ENCODE results near the gene EMID1. TPM values are rescaled to one million over a fixed set of nuclear protein-coding genes. Genes with fewer than 3 reads are reported as not detected.
A peak's percentile ranks its signal among the peaks of the same experiment; 100 is the strongest.

EMID1 gene
- polyA plus RNA-seq, 1 of the 3 experiments (the other 2 are of a cell fraction): 1.1 TPM

DNA sequence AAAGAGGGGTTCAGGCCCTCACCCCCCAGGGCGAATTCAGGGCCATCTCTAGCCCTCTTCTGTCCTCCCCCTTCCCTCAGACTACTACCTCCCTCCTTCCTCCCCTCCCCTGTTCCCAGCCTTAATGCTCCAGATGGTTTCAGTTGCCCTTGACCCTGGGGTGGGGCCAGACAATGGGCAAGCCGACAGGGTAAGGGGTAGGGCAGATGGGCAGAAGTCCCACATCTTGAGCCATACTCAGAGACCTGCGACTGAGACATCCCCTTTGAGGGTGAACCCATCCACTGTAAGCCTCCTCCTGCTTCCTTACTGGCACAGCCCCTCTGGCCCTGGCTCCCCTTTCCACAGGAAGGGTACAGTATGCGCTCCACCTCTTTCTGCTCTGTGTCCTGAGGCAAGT lies 60.2 kb downstream of the EMID1 start:
- peaks cover 10 to 31% of the 10 kb centered on the region in 2 experiments; a peak in 3 of 4 replicates for H3K4me1 ChIP-seq (ENCODE audit: control insufficient read depth in 1 of 2, insufficient read depth in 2 of 2, low read depth in 1 of 2, low read length in 1 of 2)
- H3K9ac ChIP-seq: no peak overlapping the region
- H3K4me3 ChIP-seq (ENCODE audit: low read depth in 2 of 2, low read length in 1 of 2): no peak overlapping the region
- H4K20me1 ChIP-seq (ENCODE audit: insufficient read depth): peaks cover 24% of the 10 kb centered on the region
- no peaks in the 10 kb centered on the region for H3K9me3 ChIP-seq
- DNase-seq: peak; percentile 14
- CTCF ChIA-PET: interaction anchor here (7.7 kb wide), 1 partner anchor 20 kb away, joined by 40 read pairs; no protein-coding TSS in a partner anchor
- peaks cover 20 to 21% of the 10 kb centered on the region in 2 experiments for H3K36me3 ChIP-seq (replicated peaks in 1 of 2; ENCODE audit: control insufficient read depth in 1 of 2, insufficient read depth in 2 of 2, low read length in 1 of 2)
- peak overlapping the region in 1 of 2 experiments; percentile 5; a peak in 1 of 4 replicates for H3K27ac ChIP-seq (ENCODE audit: low read depth in 2 of 2, low read length in 1 of 2)
- peak overlapping the region; percentile 99; the same call in 1 of the 2 replicates for H3K4me2 ChIP-seq
- POLR2A ChIA-PET: no interaction called here
- peaks cover 3% of the 10 kb centered on the region for H3F3A ChIP-seq (replicated peaks; ENCODE audit: insufficient read depth)
- WGBS (ENCODE audit: low lambda C conversion rate): 83% methylated on average over 3 of the region's 4 CpGs
- no peaks in the 10 kb centered on the region for H3K9me2 ChIP-seq
- TF ChIP-seq EZH2phosphoT487 (IDR thresholded peaks at IDR 0.05; ENCODE audit: borderline replicate concordance, low read depth): no peak
- no peak for TF ChIP-seq YY1 (IDR thresholded peaks at IDR 0.05; ENCODE audit: low read depth)
- no peak for TF ChIP-seq JUND (IDR thresholded peaks at IDR 0.05)
- TF ChIP-seq, protein P1, sequence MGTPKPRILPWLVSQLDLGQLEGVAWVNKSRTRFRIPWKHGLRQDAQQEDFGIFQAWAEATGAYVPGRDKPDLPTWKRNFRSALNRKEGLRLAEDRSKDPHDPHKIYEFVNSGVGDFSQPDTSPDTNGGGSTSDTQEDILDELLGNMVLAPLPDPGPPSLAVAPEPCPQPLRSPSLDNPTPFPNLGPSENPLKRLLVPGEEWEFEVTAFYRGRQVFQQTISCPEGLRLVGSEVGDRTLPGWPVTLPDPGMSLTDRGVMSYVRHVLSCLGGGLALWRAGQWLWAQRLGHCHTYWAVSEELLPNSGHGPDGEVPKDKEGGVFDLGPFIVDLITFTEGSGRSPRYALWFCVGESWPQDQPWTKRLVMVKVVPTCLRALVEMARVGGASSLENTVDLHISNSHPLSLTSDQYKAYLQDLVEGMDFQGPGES (IDR thresholded peaks at IDR 0.05; ENCODE audit: low read depth, low read length): no peak
- TF ChIP-seq FOXM1 (IDR thresholded peaks at IDR 0.05; ENCODE audit: low read depth): no peak
- no peak for TF ChIP-seq FOXJ3 (CRISPR knock-in tag; IDR thresholded peaks at IDR 0.05)
- no peak for TF ChIP-seq NFIC (IDR thresholded peaks at IDR 0.05; ENCODE audit: borderline replicate concordance)
- TF ChIP-seq RCOR1 (IDR thresholded peaks at IDR 0.05; ENCODE audit: low read length): no peak
- no peak for TF ChIP-seq MXI1 (IDR thresholded peaks at IDR 0.05; ENCODE audit: low read depth, low read length)
- TF ChIP-seq CHD2 (IDR thresholded peaks at IDR 0.05; ENCODE audit: low read length, partially characterized antibody): no peak
- no peak for TF ChIP-seq GATA2 (CRISPR knock-in tag; IDR thresholded peaks at IDR 0.05)
- TF ChIP-seq TCF12 (IDR thresholded peaks at IDR 0.05): no peak
- TF ChIP-seq RXRA (IDR thresholded peaks at IDR 0.05; ENCODE audit: borderline replicate concordance, low read depth): no peak
- TF ChIP-seq SIN3A (IDR thresholded peaks at IDR 0.05; ENCODE audit: borderline replicate concordance, low read depth, low read length): no peak
- TF ChIP-seq, protein P2, sequence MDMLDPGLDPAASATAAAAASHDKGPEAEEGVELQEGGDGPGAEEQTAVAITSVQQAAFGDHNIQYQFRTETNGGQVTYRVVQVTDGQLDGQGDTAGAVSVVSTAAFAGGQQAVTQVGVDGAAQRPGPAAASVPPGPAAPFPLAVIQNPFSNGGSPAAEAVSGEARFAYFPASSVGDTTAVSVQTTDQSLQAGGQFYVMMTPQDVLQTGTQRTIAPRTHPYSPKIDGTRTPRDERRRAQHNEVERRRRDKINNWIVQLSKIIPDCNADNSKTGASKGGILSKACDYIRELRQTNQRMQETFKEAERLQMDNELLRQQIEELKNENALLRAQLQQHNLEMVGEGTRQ (IDR thresholded peaks at IDR 0.05; ENCODE audit: borderline replicate concordance, low read depth, low read length): no peak
- TF ChIP-seq ELF1 (IDR thresholded peaks at IDR 0.05): no peak
- no peak for TF ChIP-seq EP300 (IDR thresholded peaks at IDR 0.05; ENCODE audit: borderline replicate concordance in 1 of 2, low read depth in 1 of 2, low read length in 1 of 2)
- H3K27me3 ChIP-seq (ENCODE audit: insufficient read depth): no peaks in the 10 kb centered on the region
- no peak overlapping the region for H2AFZ ChIP-seq (ENCODE audit: low read depth)
- peaks cover 48% of the 10 kb centered on the region for H3K79me2 ChIP-seq (ENCODE audit: insufficient read depth)
